Measurements from ENCODE around the gene CATSPERB.
A peak's percentile ranks its signal among the peaks of the same experiment; 100 is the strongest.

Gene CATSPERB

GRCh38 chr14:91654836-91655235, 77.0 kb downstream of the CATSPERB start:
- Histone ChIP-seq H3K79me2 (ENCODE audit: insufficient read depth, low read length) (no peaks in the 10 kb centered on the region), H3K4me1 (ENCODE audit: insufficient read depth, low read length) (peaks cover 7% of the 10 kb centered on the region), H3K4me2 (ENCODE audit: insufficient read depth, low read length) (no peak overlapping the region), H3K9ac (ENCODE audit: low read depth, low read length) (no peak overlapping the region), H3K36me3 (ENCODE audit: insufficient read depth, low read length) (no peaks in the 10 kb centered on the region), H3K27ac (ENCODE audit: low read length) (no peak overlapping the region), H3K27me3 (ENCODE audit: insufficient read depth, low read length, poor library complexity) (no peaks in the 10 kb centered on the region), H3K4me3 (ENCODE audit: low read depth in 1 of 2, low read length in 2 of 2) (no peak overlapping the region), H3K9me3 (ENCODE audit: insufficient read depth, low read length, severe bottlenecking) (no peaks in the 10 kb centered on the region), H4K20me1 (ENCODE audit: insufficient read depth, low read length) (no peaks in the 10 kb centered on the region), H2AFZ (ENCODE audit: low read depth, low read length) (0 out of 2 replicates have a peak overlapping the region, but pooled peaks have one; percentile 37)
- TF ChIP-seq EZH2 (IDR thresholded peaks at IDR 0.05; ENCODE audit: borderline replicate concordance, low read depth, low read length, severe bottlenecking) (no peak), CTCF (IDR thresholded peaks at IDR 0.05; ENCODE audit: borderline replicate concordance, extremely low read depth, low read length, poor library complexity, severe bottlenecking) (no peak)
- no peak for DNase-seq
- ATAC-seq (ENCODE audit: insufficient read depth, low read depth): no peak

GRCh38 chr14:91653451-91653850, 78.4 kb downstream of the CATSPERB start:
- H3K4me2 ChIP-seq (ENCODE audit: insufficient read depth, low read length): no peak overlapping the region
- no peak overlapping the region for H3K4me3 ChIP-seq (ENCODE audit: low read depth in 1 of 2, low read length in 2 of 2)
- TF ChIP-seq EZH2 (IDR thresholded peaks at IDR 0.05; ENCODE audit: borderline replicate concordance, low read depth, low read length, severe bottlenecking) (no peak), CTCF (IDR thresholded peaks at IDR 0.05; ENCODE audit: borderline replicate concordance, extremely low read depth, low read length, poor library complexity, severe bottlenecking) (no peak)
- no peaks in the 10 kb centered on the region for H3K36me3 ChIP-seq (ENCODE audit: insufficient read depth, low read length)
- H2AFZ ChIP-seq (ENCODE audit: low read depth, low read length): no peak overlapping the region
- H3K79me2 ChIP-seq (ENCODE audit: insufficient read depth, low read length): no peaks in the 10 kb centered on the region
- H3K9ac ChIP-seq (ENCODE audit: low read depth, low read length): no peak overlapping the region
- H3K27ac ChIP-seq (ENCODE audit: low read length): no peak overlapping the region
- DNase-seq (no peak), ATAC-seq (ENCODE audit: insufficient read depth, low read depth) (no peak)
- no peaks in the 10 kb centered on the region for H4K20me1 ChIP-seq (ENCODE audit: insufficient read depth, low read length)
- no peaks in the 10 kb centered on the region for H3K27me3 ChIP-seq (ENCODE audit: insufficient read depth, low read length, poor library complexity)
- no peaks in the 10 kb centered on the region for H3K9me3 ChIP-seq (ENCODE audit: insufficient read depth, low read length, severe bottlenecking)
- peaks cover 7% of the 10 kb centered on the region for H3K4me1 ChIP-seq (ENCODE audit: insufficient read depth, low read length)

- H3K4me1 ChIP-seq (ENCODE audit: insufficient read depth, low read length): peaks cover 7% of the 10 kb centered on the region
- no peak overlapping the region for H2AFZ ChIP-seq (ENCODE audit: low read depth, low read length)
- H3K27ac ChIP-seq (ENCODE audit: low read length): no peak overlapping the region
- H4K20me1 ChIP-seq (ENCODE audit: insufficient read depth, low read length): no peaks in the 10 kb centered on the region
- H3K36me3 ChIP-seq (ENCODE audit: insufficient read depth, low read length): no peaks in the 10 kb centered on the region
- peak; percentile 43 for DNase-seq
- H3K9me3 ChIP-seq (ENCODE audit: insufficient read depth, low read length, severe bottlenecking): no peaks in the 10 kb centered on the region
- ATAC-seq (ENCODE audit: insufficient read depth, low read depth): peak; percentile 74
- no peak overlapping the region for H3K4me3 ChIP-seq (ENCODE audit: low read depth in 1 of 2, low read length in 2 of 2)
- no peak overlapping the region for H3K9ac ChIP-seq (ENCODE audit: low read depth, low read length)
- no peaks in the 10 kb centered on the region for H3K79me2 ChIP-seq (ENCODE audit: insufficient read depth, low read length)
- no peak overlapping the region for H3K4me2 ChIP-seq (ENCODE audit: insufficient read depth, low read length)
- H3K27me3 ChIP-seq (ENCODE audit: insufficient read depth, low read length, poor library complexity): no peaks in the 10 kb centered on the region
- no peak for TF ChIP-seq EZH2 (IDR thresholded peaks at IDR 0.05; ENCODE audit: borderline replicate concordance, low read depth, low read length, severe bottlenecking)
- TF ChIP-seq CTCF (IDR thresholded peaks at IDR 0.05; ENCODE audit: borderline replicate concordance, extremely low read depth, low read length, poor library complexity, severe bottlenecking): peak; percentile 76
Measured at GRCh38 chr14:91649930-91650329, 82.0 kb downstream of the CATSPERB start.

- no peak overlapping the region for H3K27ac ChIP-seq (ENCODE audit: low read length)
- no peak overlapping the region for H3K4me2 ChIP-seq (ENCODE audit: insufficient read depth, low read length)
- peaks cover 7% of the 10 kb centered on the region for H3K4me1 ChIP-seq (ENCODE audit: insufficient read depth, low read length)
- H3K9ac ChIP-seq (ENCODE audit: low read depth, low read length): no peak overlapping the region
- no peaks in the 10 kb centered on the region for H3K27me3 ChIP-seq (ENCODE audit: insufficient read depth, low read length, poor library complexity)
- no peak for ATAC-seq (ENCODE audit: insufficient read depth, low read depth)
- DNase-seq: no peak
- TF ChIP-seq EZH2 (IDR thresholded peaks at IDR 0.05; ENCODE audit: borderline replicate concordance, low read depth, low read length, severe bottlenecking) (no peak), CTCF (IDR thresholded peaks at IDR 0.05; ENCODE audit: borderline replicate concordance, extremely low read depth, low read length, poor library complexity, severe bottlenecking) (no peak)
- no peaks in the 10 kb centered on the region for H3K9me3 ChIP-seq (ENCODE audit: insufficient read depth, low read length, severe bottlenecking)
- H3K36me3 ChIP-seq (ENCODE audit: insufficient read depth, low read length): no peaks in the 10 kb centered on the region
- H3K79me2 ChIP-seq (ENCODE audit: insufficient read depth, low read length): no peaks in the 10 kb centered on the region
- no peak overlapping the region for H2AFZ ChIP-seq (ENCODE audit: low read depth, low read length)
- no peaks in the 10 kb centered on the region for H4K20me1 ChIP-seq (ENCODE audit: insufficient read depth, low read length)
- H3K4me3 ChIP-seq (ENCODE audit: low read depth in 1 of 2, low read length in 2 of 2): no peak overlapping the region
Measured at GRCh38 chr14:91647856-91648255, 84.0 kb downstream of the CATSPERB start.
